T-helper 2 cell treated with Interferon-gamma antibody and Interleukin-4, amounts not matched to agents 100 ng/mL and 5 ng/mL, for 36 hours (primary cell): ENCODE measurements around the gene OR11H1. TPM values are rescaled to one million over a fixed set of nuclear protein-coding genes. Genes with fewer than 3 reads are reported as not detected.
"Not testable (repeated sequence)": the region's sequence is repeated elsewhere in the genome, so short reads cannot be mapped to it uniquely, and the experiment has no call there.

Experiments
- intact Hi-C: fragments of 100-400 bp; cut with micrococcal nuclease; formaldehyde crosslinking; loops from one replicate; pipeline ENCODE4 v1.15.1; 2023
- total RNA-seq: library from RNA; stranded (reverse); gene quantifications from 2 replicates; pipeline ENCODE4 v1.2.3, GENCODE V29; 2022

The OR11H1 gene
- not detected in 2 replicates for total RNA-seq

GRCh38 chr22:15527892-15528291 lies at the start of gene OR11H1:
OR11H1 (plus strand) TSS chr22:15528192; CDS start chr22:15528192, 0 bp downstream.
- intact Hi-C loops = not testable (repeated sequence)

GRCh38 chr22:15509967-15510366 lies 18.0 kb upstream of the OR11H1 start:
- intact Hi-C loops = not testable (repeated sequence)

- intact Hi-C loops = not testable (repeated sequence)
Measured at GRCh38 chr22:15515896-15516295, 12.1 kb upstream of the OR11H1 start.

- intact Hi-C loops = not testable (repeated sequence)
Measured at GRCh38 chr22:15553767-15554166, 25.8 kb downstream of the OR11H1 start.

- intact Hi-C loops = not testable (repeated sequence)
Measured at GRCh38 chr22:15563461-15563860, 35.5 kb downstream of the OR11H1 start.

GRCh38 chr22:15565063-15565462 lies 37.1 kb downstream of the OR11H1 start:
- intact Hi-C loops = not testable (repeated sequence)

Other genes with a start within 250 kb of the OR11H1 start
- not detected in 2 replicates for gene POTEH, start 161.8 kb downstream of the OR11H1 start, total RNA-seq